ENCODE data around the gene SPINK14. TPM values are rescaled to one million over a fixed set of nuclear protein-coding genes. Genes with fewer than 3 reads are reported as not detected.

The SPINK14 gene
- not detected for total RNA-seq

DNA sequence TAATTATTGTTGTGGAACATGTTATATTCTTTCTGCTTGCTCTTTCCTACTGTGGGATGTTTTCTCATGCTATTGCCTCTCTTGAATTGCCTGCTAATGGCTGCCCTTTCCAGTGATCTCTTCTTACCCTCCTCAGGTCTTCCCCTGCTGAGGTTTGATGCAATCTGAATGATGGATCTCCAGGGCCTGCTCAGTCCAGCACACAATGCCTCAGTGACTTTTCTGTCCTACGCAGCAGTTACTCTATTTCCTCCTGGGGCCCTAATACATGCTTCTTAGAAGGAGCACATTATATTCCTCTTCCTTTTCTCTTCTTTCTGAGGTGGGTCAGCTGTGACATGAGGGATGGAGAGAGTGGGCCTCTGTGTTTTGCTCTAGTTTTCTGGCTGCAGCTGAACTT, at the start of gene SPINK14:
TSS of gene SPINK14 (plus strand) at position 301 of the 400 bp plus-strand sequence. CDS start 1,187 bp downstream, outside the sequence.
- no peak for DNase-seq (ENCODE audit: low spot score in 2 of 2)
- no peak within 1 kb of the TSS for H3K4me3 ChIP-seq (ENCODE audit: low read depth, poor library complexity, severe bottlenecking)
- TF ChIP-seq POLR2A (IDR thresholded peaks at IDR 0.05), result no peak
- TF ChIP-seq, protein P1, sequence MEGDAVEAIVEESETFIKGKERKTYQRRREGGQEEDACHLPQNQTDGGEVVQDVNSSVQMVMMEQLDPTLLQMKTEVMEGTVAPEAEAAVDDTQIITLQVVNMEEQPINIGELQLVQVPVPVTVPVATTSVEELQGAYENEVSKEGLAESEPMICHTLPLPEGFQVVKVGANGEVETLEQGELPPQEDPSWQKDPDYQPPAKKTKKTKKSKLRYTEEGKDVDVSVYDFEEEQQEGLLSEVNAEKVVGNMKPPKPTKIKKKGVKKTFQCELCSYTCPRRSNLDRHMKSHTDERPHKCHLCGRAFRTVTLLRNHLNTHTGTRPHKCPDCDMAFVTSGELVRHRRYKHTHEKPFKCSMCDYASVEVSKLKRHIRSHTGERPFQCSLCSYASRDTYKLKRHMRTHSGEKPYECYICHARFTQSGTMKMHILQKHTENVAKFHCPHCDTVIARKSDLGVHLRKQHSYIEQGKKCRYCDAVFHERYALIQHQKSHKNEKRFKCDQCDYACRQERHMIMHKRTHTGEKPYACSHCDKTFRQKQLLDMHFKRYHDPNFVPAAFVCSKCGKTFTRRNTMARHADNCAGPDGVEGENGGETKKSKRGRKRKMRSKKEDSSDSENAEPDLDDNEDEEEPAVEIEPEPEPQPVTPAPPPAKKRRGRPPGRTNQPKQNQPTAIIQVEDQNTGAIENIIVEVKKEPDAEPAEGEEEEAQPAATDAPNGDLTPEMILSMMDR (IDR thresholded peaks at IDR 0.05), result no peak

GRCh38 chr5:148120317-148120716, 48.0 kb upstream of the SPINK14 start:
- no peak overlapping the region for H3K4me3 ChIP-seq (ENCODE audit: low read depth, poor library complexity, severe bottlenecking)
- 91 to 96% methylated on average over 3 of the region's 3 CpGs for WGBS, 2 donors
- no peak for TF ChIP-seq POLR2A (IDR thresholded peaks at IDR 0.05)
- TF ChIP-seq, protein P1 (IDR thresholded peaks at IDR 0.05), result no peak
- intact Hi-C loops (cut with DNase I; ENCODE audit: low total_unique reads), result no loop called here
- no peak for DNase-seq (ENCODE audit: low spot score in 2 of 2)

More for the DNA sequence above, at the start of gene SPINK14:
- 80 to 92% methylated on average over 1 of the region's 1 CpG for WGBS, 2 donors
- intact Hi-C loops (cut with DNase I; ENCODE audit: low total_unique reads), result no loop called here

DNA sequence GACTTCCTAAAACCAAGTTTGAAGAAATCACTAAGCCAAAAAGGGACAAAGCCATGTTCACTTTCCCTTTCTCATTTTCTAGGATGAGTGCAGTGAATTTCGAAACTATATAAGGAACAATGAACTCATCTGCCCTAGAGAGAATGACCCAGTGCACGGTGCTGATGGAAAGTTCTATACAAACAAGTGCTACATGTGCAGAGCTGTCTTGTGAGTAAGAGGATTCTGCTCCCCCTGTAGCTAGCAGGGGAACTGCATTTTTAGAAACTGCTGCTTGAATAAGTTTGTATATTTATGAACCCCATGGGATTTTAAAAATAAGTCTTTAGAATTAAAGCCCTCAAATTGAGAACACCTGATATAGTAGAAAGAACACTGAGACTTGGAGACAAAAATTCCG, 42.7 kb upstream of the SPINK14 start:
- intact Hi-C loops (cut with DNase I; ENCODE audit: low total_unique reads), result no loop called here
- H3K4me3 ChIP-seq (ENCODE audit: low read depth, poor library complexity, severe bottlenecking), result no peak overlapping the region
- TF ChIP-seq, protein P1 (IDR thresholded peaks at IDR 0.05), result no peak
- TF ChIP-seq POLR2A (IDR thresholded peaks at IDR 0.05), result no peak
- no peak for DNase-seq (ENCODE audit: low spot score in 2 of 2)
- whole genome bisulfite sequencing, 2 donors, result 55% methylated on average over 3 of the region's 3 CpGs

DNA sequence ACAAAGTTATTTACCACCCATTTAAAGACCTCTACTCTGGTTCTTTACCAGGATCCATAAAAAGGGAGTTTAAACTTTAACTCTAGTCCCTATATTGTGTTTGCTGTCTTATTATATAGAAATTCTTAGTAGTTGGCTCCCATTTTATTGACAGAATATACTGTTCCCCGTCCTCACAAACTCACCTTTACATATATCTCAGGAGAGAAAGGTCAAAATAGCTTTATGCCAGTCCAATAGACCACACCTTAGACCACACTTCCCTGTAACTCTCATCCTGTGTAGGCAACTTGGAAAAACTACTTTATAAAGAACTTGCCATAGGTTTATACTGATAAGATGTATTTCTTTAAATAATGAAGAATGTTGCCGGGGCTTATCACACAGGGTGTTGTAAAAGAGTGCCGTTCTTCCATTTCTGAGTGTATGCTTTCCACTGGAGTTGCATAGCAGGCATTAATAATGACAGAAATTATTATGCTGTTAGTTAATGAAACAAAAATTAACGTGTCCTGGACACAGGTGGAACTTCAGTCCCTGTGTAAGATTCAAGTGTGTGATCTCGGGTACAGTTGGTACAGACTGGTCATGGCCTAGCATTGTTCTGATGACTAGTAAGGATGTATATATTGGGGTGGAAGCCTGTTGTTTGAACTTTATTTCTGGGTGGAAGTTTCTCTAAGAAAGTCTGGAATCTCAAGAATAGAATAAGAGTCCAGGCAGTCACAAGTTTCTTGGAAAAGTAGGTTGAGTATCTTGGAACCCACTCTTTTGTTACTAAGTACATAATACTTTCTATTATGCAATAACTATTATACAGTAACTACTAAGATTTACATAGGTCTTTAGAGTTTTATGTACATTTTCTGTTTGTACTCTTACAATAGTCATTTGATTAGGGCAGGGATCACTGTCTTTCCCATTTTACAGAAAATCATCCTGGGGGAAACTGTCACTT, 33.0 kb upstream of the SPINK14 start:
- no peak for TF ChIP-seq POLR2A (IDR thresholded peaks at IDR 0.05)
- TF ChIP-seq, protein P1 (IDR thresholded peaks at IDR 0.05), result no peak
- DNase-seq (ENCODE audit: low spot score in 2 of 2), result no peak
- H3K4me3 ChIP-seq (ENCODE audit: low read depth, poor library complexity, severe bottlenecking), result no peak overlapping the region
- 88% methylated on average over 5 of the region's 5 CpGs for WGBS, 2 donors
- intact Hi-C loops (cut with DNase I; ENCODE audit: low total_unique reads), result no loop called here

GRCh38 chr5:148140846-148141245, 27.5 kb upstream of the SPINK14 start:
- H3K4me3 ChIP-seq (ENCODE audit: low read depth, poor library complexity, severe bottlenecking), result no peak overlapping the region
- DNase-seq (ENCODE audit: low spot score in 2 of 2), result no peak
- no peak for TF ChIP-seq POLR2A (IDR thresholded peaks at IDR 0.05)
- TF ChIP-seq, protein P1 (IDR thresholded peaks at IDR 0.05), result no peak
- intact Hi-C loops (cut with DNase I; ENCODE audit: low total_unique reads), result no loop called here
- 90 to 92% methylated on average over 3 of the region's 3 CpGs for whole genome bisulfite sequencing, 2 donors

All from lower leg skin (tissue), 4 donors.